GF-D8 (cell line): ENCODE results near the gene SPTBN1.

Experiments
- DNase-seq: peaks from one replicate; lab custom pipeline; 2025; lab: John Stamatoyannopoulos, UW

Gene SPTBN1

DNA sequence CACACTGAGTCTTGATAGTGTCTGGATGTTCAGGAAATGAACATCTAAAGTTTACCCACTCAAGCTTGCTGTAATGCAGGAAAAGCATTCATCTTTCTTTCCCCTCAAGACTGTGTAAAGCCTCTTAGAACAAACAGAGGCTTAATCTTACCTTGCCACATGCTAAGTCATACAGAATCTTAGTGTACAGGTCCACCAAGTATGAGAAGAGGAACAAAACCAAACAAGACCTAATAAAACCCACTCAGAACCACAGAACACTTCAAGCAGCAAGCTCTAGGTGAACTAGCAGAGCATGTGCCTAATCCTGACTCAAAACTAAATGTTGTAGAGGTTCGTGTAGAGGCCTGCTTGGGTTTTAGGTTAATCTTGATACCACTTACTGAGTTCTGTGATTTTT, 97.6 kb downstream of the SPTBN1 start:
- no peak for DNase-seq

DNA sequence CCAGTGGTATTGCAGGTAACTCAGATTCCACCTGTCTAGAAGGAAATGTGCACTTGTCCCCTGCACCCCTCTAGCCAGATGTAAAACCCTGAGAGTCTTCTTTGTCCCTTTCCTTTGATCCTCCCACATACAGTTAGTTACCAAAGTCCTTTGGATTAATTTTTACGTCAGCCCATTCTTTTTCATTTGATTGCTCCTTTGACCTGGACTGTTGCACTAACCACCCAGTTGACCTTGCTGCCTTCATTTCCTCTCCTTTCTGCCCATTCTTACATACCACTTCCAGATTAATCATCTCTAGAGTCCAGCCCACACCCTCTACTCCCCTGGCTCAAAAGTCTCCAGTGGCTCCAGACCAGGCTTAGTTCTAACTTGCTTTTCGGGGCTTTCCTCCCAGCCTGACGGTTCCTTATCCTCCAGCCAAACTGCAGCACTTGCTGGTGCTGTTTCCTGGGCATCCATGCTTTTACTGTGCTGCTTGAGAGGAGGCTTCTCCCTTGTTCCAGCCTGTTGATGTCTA, 99.3 kb downstream of the SPTBN1 start:
- DNase-seq: no peak

DNA sequence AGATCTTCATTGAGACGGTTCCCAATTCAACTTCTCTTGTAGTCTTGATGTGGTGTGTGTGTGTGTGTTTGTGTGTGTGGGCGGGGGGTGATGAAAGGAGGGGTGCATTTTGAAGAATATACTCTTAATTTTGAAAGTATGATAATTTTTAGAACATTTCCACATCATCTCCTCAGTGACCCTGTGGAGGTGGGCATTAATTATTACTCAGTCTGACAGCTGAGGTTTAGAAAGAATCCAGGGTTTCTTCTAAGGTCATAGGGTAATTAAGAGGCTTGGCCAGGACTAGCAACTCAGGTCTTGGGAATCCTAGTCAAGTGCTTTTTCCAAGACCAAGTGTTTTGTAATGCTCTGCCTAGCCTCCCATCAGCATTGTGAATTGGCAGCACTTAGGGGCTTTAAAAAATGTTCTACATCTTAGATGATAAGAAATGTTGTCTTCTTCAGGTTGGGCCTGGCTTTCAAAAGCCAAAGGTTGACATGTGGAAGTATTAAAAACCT, 100.5 kb downstream of the SPTBN1 start:
- no peak for DNase-seq

DNA sequence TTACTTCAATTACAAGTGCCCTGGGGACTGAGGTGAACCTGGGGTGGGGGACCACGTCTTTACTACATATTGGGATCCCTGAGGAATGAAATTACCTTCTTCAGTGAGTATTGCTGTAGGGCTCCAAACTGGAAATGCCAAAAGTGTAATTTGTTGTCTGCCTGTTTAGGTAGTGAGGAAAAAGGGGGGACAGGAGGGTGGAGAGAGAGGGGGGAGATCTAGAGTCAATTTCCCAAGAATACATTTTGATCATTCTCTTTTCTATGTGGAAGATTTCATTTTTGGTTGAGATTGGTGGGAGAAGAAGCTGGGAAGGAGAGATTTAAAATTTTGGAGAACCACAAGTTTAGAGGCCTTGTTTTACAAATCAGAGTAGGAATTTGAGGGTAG, 101.1 kb downstream of the SPTBN1 start:
- no peak for DNase-seq

DNA sequence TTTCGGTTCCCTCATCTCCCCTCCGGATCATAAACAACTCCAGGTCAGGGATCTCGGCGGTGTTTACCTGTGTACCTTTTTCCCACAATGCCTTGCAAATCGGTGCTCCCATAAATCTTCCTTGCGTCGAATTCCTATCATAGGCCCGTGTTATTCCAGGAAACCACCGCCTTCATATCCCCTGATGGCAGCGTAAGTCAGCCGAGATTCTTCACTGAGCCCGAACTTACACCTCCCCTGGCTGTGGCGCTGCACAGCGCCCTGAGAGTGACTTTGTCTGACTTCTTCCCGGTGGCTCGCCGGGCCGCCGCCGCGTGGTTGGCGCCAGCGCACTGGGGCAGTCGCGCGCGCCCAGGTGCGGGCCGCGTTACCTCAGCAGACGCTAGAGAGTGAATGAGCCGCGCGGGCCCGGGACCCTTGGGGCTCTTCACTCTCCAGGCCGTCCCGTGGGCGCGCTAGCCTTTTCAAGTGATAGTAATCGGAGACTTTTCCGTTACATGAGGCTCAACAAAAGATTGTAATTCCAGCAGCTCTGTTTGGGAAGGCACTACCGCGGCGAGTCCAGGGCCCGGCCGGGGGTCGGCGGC, 101.6 kb downstream of the SPTBN1 start:
- peak; percentile 35 for DNase-seq

DNA sequence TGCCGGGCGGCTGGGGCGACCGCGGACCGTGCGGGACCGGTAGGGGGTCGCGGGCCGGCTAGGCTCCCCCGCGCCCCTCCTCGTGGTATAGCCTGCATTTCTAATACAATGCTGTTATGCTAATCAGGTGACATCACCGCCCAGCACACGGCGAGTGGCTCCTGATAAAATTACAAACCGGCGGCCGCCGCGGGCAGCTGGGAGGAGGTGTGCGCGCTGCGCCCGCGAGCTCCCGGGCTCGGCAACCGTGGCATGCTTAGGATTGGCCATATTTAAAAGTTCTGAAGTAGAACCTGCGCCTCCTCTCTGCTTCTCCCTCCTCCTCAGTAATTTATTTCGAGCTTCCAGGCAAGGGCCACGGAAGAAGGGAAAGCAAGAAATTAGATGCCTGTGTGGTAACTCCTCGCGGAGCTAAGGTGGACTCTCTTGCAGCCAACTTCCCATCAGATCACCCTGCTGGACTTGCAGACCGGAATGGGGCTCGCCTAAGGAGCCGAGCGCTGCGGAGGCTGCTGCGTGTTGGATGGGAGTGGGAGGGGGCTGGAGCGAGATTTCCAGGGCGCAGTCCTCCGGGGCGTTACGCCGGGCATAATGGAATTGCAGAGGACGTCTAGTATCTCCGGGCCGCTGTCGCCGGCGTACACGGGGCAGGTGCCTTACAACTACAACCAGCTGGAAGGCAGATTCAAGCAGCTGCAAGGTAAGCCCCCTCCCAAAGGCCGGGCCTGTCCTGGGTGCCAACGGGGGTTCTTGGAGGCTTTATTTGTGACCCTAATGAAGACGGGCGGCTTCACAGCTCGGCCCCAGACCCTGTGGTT, 102.3 kb downstream of the SPTBN1 start:
- peak; percentile 49 for DNase-seq

DNA sequence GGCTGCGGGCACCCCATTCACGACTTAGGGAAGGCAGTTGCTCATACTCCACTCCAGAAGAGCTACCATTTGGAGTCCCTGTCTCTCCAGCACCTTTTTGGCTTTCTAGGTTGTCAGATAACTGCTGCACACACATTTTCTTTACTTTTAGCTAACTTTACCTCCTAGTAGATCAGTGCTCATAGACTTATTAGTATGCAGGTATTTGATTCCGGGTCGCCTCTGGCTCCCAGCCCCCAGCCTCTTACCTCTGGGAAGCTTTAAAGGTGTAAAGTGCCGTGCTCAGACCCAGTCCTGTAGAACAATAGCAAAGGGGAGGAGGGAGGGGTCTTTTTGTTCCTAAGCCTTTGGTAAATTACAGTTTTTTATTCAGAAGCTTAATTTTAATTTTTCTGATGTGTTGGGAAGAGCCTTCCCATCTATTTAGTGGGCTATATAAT, 102.9 kb downstream of the SPTBN1 start:
- DNase-seq: no peak

DNA sequence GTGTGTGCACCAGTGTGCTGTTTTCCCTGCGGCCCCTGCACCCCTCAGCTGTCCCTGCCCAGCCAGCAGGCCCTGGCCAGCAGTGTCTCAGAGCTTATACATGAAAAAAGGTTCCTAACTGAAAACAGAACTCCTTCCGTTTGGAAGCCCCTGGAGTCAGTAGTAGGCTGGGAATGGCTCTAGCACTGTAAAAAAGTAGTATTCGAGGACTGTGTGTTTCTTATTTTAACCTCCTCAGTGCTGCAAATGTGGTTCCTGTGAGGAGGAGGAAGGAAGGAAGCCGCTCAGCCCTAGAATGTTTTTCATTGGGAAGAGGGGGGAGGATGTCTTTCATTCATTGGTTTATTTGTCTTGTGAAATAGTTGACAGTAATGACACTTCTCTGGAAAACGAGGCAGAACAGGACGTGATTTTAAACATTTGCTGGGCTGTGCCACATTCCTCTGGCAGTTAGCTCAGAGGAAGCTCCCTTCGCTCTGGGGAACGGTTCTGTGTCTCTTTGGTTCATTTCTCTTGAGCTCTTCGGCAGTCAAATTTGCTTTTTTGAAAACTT, 103.5 kb downstream of the SPTBN1 start:
- DNase-seq: peak; percentile 75

DNA sequence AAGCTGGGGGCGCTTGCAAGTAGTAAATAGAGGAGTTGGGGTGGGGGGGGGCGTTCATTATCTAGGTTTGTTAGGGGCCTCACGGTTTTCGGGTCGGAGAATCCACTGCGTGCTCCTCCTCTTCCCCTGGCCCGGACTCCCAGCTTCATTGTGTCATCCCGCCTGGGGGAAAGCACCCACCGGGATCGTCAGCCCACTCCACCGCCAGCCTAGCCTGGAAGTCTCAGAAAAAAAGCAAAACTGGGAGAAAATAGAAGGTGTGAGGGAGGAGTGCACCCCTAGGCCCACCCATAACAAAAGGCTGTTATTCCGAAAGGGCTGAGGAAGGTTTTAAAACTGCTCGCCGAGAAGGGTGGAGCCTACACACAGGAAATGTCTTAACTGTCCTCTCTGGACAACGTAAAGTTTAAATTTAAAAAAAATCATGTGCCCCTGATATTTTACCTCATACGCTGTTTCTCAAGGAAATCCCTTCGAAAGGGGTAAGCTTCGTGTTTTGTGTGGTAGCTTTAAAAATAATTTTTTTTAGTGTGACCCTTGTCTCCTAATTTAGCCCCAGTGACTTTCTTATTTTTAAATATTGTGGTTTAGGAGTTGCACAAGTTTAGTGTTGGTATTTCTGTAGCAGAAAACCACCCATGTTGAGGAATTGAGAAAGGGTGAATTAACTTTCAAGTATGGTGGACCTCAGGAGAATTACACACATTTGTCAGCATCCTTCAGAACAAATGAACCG, 104.2 kb downstream of the SPTBN1 start:
- peak; percentile 81 for DNase-seq

DNA sequence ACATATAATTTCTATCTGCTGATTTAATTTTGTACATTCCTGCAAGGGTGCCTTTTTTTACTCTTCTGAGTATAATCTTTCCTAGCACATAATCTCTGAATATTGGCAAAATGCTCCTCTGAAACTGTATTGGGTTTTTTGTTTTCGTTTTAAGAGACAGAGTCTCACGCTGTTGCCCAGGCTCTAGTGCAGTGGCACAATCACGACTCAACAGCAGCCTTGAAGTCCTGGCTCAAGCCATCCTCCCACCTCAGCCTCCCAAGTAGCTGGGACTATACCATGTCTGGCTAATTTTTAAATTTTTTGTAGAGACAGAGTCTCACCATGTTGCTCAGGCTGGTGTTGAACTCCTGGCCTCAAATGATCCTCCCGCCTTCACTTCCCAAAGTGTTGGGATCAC, 104.9 kb downstream of the SPTBN1 start:
- no peak for DNase-seq

DNA sequence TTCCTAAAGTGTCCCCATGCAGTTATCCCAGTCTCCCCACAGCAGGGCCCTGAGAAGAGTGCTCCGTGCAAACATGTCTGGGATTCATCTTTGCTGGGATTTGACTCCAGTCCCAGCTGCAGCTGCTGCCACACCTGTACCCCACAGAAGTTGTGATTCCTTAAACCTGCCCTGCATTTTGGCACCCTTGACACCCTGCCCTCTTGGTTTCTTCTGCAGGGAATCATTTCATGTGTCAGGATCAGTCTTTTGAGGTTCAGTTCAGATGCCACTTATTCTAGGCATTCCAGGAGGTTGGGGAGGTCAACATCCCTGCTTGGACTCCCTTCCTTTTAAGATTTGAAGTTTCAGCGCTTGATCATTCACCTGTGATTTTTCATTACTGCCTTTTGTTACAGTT, 108.3 kb downstream of the SPTBN1 start:
- no peak for DNase-seq

DNA sequence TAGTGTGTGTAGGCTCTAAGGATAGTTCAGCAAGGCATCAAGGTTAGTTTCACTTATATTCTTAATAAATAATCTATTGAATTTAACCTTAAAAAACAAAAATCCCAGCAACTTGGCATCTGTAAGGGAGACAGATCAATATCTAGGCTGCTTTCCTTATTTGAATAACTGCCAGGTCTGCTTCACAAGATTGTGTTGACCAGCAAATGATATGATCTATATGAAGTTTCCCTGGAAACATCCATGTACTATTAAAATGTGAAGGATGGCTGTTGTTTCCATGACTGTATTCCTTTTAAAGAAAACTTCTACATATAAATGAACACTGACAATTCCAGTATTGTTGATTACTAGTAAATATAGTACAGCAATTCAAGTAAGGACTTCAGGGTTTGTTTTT, 109.4 kb downstream of the SPTBN1 start:
- no peak for DNase-seq

DNA sequence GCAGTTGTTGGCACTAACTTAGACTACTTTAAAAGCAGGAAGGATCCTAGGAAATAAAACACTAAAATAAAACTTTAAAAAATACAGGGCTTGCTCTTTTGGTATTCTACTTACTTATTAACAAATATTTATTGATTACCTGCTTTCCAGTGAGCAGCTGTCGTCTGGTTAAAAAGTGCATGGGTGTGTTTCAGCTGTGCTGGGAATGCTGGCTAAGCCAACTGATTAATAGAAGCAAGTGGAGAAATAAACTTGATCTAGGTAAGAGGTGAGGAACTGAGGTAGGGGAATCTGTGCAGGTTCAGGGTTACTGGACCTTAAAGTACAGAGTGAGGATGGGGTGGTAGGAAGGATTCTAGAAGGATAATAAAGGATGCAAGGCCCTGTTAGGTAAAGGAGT, 110.8 kb downstream of the SPTBN1 start:
- DNase-seq: no peak

DNA sequence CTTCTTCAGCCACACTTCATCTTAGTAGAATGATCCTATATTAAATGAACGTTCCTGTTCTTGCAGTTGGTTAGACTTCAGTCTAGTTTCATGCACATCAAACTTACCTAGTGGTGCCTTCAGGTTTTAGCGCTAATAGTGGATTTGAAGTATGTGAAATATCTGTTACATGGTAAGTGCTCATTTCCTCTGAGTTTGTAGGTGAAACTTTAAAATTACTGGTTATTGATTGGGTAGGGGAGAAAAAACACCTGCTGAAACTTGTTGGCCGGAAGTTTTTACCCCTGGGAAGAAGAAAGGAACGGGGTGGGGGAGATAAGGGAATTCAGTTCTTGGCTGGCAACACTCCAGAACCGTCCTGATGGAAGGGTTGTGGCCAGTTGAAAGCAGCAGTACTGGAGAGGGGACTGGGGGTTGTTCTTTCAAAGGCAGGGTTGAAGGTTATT, 112.8 kb downstream of the SPTBN1 start:
- DNase-seq: no peak

DNA sequence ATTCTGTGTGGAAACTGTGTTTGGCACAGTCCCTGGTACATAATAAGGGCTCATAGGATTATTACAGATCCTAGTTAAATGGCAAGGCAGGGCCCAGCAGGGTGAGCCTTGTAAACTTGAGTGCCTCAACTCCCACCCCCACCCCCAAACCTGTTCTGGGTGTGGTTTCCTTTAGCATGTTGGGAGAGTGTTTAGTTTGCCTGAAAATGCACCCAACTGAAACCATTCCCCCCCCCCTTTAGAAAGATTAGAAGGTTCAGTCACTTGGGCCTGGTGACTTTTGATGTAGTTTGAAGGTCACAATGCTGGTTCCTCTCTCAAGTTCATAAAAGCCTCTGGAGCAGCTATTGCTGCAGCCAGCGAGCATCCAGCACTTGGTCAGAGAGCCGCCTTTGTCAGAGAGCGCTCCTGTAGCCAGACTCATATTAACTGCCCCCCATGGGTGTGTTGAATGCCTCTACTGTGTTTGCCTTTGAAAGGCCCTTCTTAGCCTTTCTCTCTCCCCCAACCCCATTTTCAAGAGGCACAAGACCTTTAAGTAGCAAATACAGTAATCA, 113.7 kb downstream of the SPTBN1 start:
- DNase-seq: no peak

DNA sequence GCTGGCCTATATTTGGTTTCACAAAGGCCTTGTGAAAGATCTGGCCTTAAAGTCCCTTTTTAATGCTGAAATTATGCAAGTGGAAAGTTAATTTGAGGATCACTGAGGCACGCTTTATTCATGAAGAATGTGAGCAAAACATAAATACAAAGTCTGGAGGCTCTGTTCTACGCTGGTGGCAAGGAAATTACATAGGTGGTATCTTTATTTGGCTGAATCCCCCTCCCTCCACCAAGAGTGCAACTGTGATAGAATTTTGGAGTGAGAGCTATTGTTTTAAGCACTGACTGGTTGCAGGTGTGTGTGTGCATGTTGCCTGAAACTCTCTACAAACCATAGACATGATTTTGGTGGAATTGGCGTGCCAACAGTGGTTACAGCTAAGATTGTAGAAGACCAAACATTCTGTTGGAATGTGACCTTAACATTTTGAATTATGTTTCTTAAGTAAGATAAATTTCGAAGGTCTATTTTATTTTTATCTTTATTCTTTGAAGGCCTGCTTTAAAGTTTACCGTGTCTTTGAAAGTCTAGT, 114.3 kb downstream of the SPTBN1 start:
- DNase-seq: no peak

DNA sequence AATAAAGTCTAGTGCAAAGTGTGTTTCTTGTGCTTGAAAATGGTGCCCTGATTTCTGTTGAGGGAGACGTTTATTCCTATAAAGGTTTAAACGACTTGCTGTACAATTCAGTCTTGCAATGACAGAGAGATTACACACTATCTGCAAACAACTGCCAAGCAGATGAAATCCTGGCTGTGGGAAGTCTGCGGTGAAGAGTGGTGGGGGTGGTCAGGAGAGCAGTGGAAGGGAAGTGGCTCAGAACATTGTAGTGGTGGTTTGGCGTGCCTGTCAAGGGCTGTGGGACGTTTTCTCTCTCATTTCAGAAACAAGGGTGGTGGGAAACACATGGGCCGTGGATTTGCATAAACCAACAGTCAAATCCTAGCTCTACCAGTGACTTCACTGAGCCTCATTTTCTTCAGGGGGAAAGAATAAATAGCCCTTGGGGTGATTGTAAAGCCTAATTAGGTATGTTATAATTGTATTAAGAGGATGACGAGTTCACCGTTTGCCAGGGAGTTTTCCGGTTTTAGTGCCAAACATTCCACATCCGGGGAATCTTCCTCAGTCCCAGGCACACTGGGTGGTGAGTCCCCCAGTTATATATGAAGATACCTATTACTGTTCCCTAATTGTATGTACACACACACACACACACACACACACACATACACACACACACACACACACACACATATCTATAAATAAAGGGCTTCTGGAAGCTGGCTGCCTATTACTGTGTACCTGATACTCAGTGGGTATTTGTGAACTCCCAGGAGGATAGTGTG, 115.0 kb downstream of the SPTBN1 start:
- peak; percentile 95 for DNase-seq

DNA sequence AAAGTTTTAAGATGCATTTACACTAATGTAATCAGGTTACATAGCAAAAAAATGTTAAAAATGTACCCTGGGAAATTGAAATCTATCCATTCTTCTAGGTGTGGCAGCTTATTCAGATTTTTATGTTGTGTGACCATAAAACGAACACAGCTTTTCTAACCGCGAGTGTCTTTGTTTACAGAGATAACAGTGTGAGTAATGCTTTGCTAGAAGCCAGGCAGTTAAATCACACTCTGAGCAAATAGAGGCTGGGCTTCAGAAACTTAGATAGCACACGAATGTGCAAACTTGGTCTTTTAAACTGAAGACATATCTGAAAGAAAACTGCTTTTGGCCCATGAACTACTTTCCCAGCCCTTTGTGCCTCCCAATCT, 116.1 kb downstream of the SPTBN1 start:
- DNase-seq: no peak

DNA sequence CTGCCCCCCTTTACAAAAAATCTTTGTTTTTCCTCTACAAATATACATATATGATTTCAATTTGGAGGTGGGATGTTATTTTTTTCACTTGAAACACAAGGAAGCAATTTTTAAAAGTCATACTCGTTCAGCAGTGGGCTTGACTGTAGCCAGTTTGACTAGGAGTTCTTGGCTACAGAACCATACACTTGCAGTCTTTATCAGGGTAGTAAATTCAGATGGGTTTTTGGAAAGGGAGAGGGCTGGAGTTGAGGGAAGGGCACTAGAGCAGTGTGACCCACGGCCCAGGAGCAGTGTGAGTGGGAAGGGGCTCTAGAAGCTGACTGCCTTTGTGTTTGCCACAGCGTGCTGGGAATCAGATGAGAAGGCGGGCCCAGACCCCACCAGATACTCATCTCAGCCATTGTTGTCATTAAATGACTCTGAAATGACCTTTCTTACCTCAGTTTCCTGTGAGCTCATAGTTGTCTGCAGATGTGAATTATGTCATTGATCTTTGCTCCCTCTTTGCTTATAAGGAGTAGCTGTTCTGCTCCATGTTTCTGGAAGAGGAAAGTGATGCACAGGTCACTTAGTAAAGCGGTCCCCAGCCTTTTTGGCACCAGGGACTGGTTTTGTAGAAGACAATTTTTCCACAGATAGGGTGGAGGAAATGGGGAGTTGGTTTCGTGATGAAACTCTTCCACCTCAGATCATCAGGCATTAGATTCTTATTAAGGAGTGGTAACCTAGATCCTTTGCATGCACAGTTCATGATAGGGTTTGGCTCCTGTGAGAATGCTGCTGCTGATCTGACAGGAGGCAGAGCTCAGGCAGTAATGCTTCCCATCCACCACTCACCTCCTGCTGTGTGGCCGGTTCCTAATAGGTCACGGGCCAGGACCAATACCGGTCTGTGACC, 116.8 kb downstream of the SPTBN1 start:
- no peak for DNase-seq

DNA sequence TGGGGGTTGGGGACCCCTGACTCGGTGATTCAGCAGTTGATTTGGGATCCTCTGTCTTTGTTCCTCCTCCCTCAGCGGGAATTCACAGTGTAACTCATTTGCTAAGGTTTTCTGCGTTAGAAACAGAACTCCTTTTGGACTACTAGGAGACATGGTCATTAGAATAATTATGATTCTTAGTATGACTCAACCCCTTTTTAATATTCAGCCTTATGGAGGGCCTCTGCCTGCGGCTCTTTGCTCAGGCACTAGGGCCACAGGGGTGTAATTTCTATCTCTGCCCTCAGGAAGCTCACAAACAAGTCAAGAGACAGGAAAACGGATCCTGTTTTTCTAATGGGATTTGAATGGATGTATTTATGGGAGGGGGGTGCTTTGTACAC, 117.4 kb downstream of the SPTBN1 start:
- no peak for DNase-seq
